DOHH2 (cell line): ENCODE measurements around the gene FZD10.

Experiments
- H3F3A ChIP-seq: fragments of 200-600 bp; sonication (generic), shearing (Covaris generic); 2 replicates; pipeline ENCODE4 v1.6.0; 2016; ENCODE audit warnings: antibody characterized with exemption, mild to moderate bottlenecking; ENCODE audit not compliant: control insufficient read depth, insufficient read depth
- H3K27ac ChIP-seq: fragments of 200-600 bp; sonication (generic); 2 replicates; pipeline ENCODE4 v1.5.1; 2014; ENCODE audit warnings: low read depth, mild to moderate bottlenecking, low read length, moderate library complexity
- H3K27me3 ChIP-seq: fragments of 200-600 bp; sonication (generic); 2 replicates; pipeline ENCODE4 v1.6.1; 2014; ENCODE audit warnings: mild to moderate bottlenecking, low read length, mixed read lengths; ENCODE audit not compliant: control insufficient read depth
- H3K36me3 ChIP-seq: fragments of 200-600 bp; sonication (generic); 2 replicates; pipeline ENCODE4 v1.6.1; 2014; ENCODE audit warnings: mild to moderate bottlenecking, low read length, moderate library complexity, mixed read lengths; ENCODE audit not compliant: control insufficient read depth
- H3K4me1 ChIP-seq: fragments of 200-600 bp; sonication (generic); 2 replicates; pipeline ENCODE4 v1.6.1; 2014; ENCODE audit warnings: mild to moderate bottlenecking, low read length, mixed read lengths; ENCODE audit not compliant: control insufficient read depth
- H3K4me2 ChIP-seq: fragments of 200-600 bp; sonication (generic); 2 replicates; pipeline ENCODE4 v1.6.0; 2014; ENCODE audit warnings: mild to moderate bottlenecking, low read length, moderate library complexity
- H3K4me3 ChIP-seq: fragments of 200-600 bp; sonication (generic); 2 replicates; pipeline ENCODE4 v1.5.1; 2014; ENCODE audit warnings: mild to moderate bottlenecking, low read length, mixed read lengths
- H3K79me2 ChIP-seq: fragments of 200-600 bp; sonication (generic); 2 replicates; pipeline ENCODE4 v1.6.1; 2014; ENCODE audit warnings: mild to moderate bottlenecking, low read length, mixed read lengths; ENCODE audit not compliant: control insufficient read depth
- H3K9me2 ChIP-seq: fragments of 200-600 bp; sonication (generic); replicated peaks from 2 replicates; pipeline ENCODE4 v1.6.1; 2014; ENCODE audit warnings: mild to moderate bottlenecking, low read length, mixed read lengths; ENCODE audit not compliant: control insufficient read depth
- H3K9me3 ChIP-seq: fragments of 200-600 bp; sonication (generic); 2 replicates; pipeline ENCODE4 v1.6.1; 2014; ENCODE audit warnings: antibody characterized with exemption, low read length, mixed read lengths; ENCODE audit not compliant: control insufficient read depth, insufficient read depth
- H4K20me1 ChIP-seq: fragments of 200-600 bp; sonication (generic); 2 replicates; pipeline ENCODE4 v1.6.0; 2014; ENCODE audit warnings: low read depth, mild to moderate bottlenecking, antibody characterized with exemption, low read length, moderate library complexity; ENCODE audit not compliant: control insufficient read depth, insufficient read depth
- EZH2phosphoT487 ChIP-seq: fragments of 200-600 bp; sonication (generic); IDR thresholded peaks from 2 replicates; pipeline ENCODE4 v1.6.1; 2017; ENCODE audit warnings: borderline replicate concordance, mild to moderate bottlenecking, antibody characterized with exemption, low read length, moderate library complexity, mixed read lengths
- TF ChIP-seq, protein P1 (sequence below): fragments of 200-600 bp; sonication (generic); IDR thresholded peaks from one replicate; pipeline ENCODE4 v1.5.1; 2014; ENCODE audit warnings: antibody characterized with exemption, mild to moderate bottlenecking, low read depth, low read length; ENCODE audit not compliant: poor library complexity, severe bottlenecking

The FZD10 gene, protein sequence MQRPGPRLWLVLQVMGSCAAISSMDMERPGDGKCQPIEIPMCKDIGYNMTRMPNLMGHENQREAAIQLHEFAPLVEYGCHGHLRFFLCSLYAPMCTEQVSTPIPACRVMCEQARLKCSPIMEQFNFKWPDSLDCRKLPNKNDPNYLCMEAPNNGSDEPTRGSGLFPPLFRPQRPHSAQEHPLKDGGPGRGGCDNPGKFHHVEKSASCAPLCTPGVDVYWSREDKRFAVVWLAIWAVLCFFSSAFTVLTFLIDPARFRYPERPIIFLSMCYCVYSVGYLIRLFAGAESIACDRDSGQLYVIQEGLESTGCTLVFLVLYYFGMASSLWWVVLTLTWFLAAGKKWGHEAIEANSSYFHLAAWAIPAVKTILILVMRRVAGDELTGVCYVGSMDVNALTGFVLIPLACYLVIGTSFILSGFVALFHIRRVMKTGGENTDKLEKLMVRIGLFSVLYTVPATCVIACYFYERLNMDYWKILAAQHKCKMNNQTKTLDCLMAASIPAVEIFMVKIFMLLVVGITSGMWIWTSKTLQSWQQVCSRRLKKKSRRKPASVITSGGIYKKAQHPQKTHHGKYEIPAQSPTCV

DNA sequence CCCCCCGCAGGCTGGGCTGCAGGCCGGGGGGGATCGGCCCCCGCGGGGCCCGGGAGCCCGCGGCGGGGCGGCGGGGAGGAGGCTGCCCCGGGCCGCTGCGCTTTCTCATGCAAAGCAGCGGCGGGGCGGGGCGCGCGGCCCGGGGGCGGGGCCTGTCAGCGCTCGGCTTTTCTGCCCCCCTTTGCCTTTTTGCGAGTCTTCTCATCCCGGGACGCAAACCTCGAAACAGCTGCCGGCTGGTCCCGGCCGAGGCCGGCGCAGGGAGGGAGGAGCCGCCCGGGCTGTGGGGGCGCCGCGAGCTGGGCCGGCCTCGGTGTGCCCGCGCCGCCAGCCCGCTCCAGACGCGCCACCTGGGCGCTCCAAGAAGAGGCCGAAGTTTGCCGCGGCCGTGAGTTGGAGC is at the start of gene FZD10:
TSS of gene FZD10 (plus strand) at position 198 of the 400 bp plus-strand sequence. CDS start 479 bp downstream, outside the sequence.
- H3K27me3 ChIP-seq: no peaks in the 10 kb centered on the region
- no peak within 1 kb of the TSS for H3K4me3 ChIP-seq
- H3K36me3 ChIP-seq: no peaks in the 10 kb centered on the region
- H3K4me2 ChIP-seq: no peak within 1 kb of the TSS
- no peak for TF ChIP-seq EZH2phosphoT487
- TF ChIP-seq, protein P1, sequence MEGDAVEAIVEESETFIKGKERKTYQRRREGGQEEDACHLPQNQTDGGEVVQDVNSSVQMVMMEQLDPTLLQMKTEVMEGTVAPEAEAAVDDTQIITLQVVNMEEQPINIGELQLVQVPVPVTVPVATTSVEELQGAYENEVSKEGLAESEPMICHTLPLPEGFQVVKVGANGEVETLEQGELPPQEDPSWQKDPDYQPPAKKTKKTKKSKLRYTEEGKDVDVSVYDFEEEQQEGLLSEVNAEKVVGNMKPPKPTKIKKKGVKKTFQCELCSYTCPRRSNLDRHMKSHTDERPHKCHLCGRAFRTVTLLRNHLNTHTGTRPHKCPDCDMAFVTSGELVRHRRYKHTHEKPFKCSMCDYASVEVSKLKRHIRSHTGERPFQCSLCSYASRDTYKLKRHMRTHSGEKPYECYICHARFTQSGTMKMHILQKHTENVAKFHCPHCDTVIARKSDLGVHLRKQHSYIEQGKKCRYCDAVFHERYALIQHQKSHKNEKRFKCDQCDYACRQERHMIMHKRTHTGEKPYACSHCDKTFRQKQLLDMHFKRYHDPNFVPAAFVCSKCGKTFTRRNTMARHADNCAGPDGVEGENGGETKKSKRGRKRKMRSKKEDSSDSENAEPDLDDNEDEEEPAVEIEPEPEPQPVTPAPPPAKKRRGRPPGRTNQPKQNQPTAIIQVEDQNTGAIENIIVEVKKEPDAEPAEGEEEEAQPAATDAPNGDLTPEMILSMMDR: no peak
- no peak within 1 kb of the TSS for H3K27ac ChIP-seq
- H3K9me3 ChIP-seq: peaks cover 5% of the 10 kb centered on the region
- no peaks in the 10 kb centered on the region for H3F3A ChIP-seq
- no peaks in the 10 kb centered on the region for H3K4me1 ChIP-seq
- no peaks in the 10 kb centered on the region for H3K79me2 ChIP-seq
- no peaks in the 10 kb centered on the region for H3K9me2 ChIP-seq
- H4K20me1 ChIP-seq: no peaks in the 10 kb centered on the region

DNA sequence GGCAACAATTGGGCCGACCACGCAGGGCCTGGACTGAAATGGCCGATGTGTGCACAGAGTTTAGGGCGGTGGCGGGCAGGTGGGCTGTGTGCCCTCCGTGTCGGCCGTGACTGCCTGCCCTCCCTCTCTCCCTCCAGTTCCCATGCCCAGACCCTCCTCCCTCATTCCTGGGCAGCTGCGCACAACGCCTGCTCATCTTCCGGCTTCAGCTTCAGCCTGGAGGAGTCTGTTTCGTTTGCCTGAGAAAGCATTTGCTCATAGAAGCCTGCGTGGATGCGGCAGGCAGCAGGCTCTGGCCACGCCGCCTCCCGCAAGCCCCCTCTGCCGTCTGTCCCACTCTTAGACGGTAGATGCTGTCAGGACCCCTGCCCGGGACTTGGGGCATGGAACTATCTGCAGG is 47.3 kb upstream of the FZD10 start:
- H3K4me2 ChIP-seq: no peak overlapping the region
- no peak overlapping the region for H3K27ac ChIP-seq
- H3K4me1 ChIP-seq: no peaks in the 10 kb centered on the region
- no peak overlapping the region for H3K4me3 ChIP-seq
- H3K9me2 ChIP-seq: no peaks in the 10 kb centered on the region
- no peaks in the 10 kb centered on the region for H3K79me2 ChIP-seq
- no peaks in the 10 kb centered on the region for H3K36me3 ChIP-seq
- no peaks in the 10 kb centered on the region for H3K27me3 ChIP-seq
- TF ChIP-seq, protein P1: no peak
- no peak for TF ChIP-seq EZH2phosphoT487
- H4K20me1 ChIP-seq: no peaks in the 10 kb centered on the region
- H3K9me3 ChIP-seq: peaks cover 5% of the 10 kb centered on the region; the same call in 1 of the 2 replicates
- H3F3A ChIP-seq: no peaks in the 10 kb centered on the region

DNA sequence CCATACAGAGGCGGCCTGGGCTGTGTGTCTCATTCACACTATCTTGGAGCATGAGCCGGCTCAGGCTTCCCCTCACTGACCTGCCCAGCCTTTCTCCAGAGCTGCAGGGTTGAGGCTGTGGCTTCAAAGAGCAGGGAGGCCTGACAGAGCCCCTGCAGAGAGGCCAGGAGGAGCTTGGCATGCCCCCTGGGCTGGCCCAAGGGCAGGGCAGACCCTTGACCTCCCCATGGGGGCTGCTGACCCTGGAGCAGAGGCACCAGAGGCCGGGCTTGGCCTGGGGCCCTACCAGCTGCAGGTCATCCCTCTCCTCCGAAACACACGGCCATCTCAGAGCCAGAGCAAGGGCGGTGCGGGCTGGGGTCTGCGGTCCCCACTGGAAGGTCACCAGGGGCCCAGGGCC is 46.6 kb upstream of the FZD10 start:
- TF ChIP-seq, protein P1: no peak
- no peak for TF ChIP-seq EZH2phosphoT487
- peaks cover 5% of the 10 kb centered on the region; the same call in 1 of the 2 replicates for H3K9me3 ChIP-seq

More for the DNA sequence above, 46.6 kb upstream of the FZD10 start:
- Histone ChIP-seq H3K9me2 (no peaks in the 10 kb centered on the region), H3K4me1 (no peaks in the 10 kb centered on the region), H3F3A (no peaks in the 10 kb centered on the region), H3K36me3 (no peaks in the 10 kb centered on the region), H3K4me2 (no peak overlapping the region), H3K27me3 (no peaks in the 10 kb centered on the region), H3K79me2 (no peaks in the 10 kb centered on the region), H3K27ac (no peak overlapping the region), H3K4me3 (no peak overlapping the region), H4K20me1 (no peaks in the 10 kb centered on the region)
